Neutrophil (primary cell): Measurements from ENCODE around the gene SORCS2.

Experiments
- H3K27ac ChIP-seq: fragments of 200-600 bp; sonication (generic); 2 replicates; pipeline ENCODE4 v1.5.1; 2016; ENCODE audit warnings: mild to moderate bottlenecking, moderate library complexity
- H3K27me3 ChIP-seq: fragments of 200-600 bp; sonication (generic); 2 replicates; pipeline ENCODE4 v1.6.0; 2016; ENCODE audit warnings: mild to moderate bottlenecking
- H3K36me3 ChIP-seq: fragments of 200-600 bp; sonication (generic); 2 replicates; pipeline ENCODE4 v1.5.1; 2017
- H3K4me1 ChIP-seq, 2 experiments: fragments of 200-600 bp in 1 of 2; sonication (generic) in 1 of 2; 1 replicate in 1 of 2; 2 replicates in 1 of 2; pipeline versions ENCODE4 v1.5.1 to v1.6.1; 2013 to 2016; ENCODE audit warnings: low read depth in 1 of 2, low read length in 1 of 2, mild to moderate bottlenecking in 1 of 2, moderate library complexity in 1 of 2; ENCODE audit not compliant: control insufficient read depth in 1 of 2, insufficient read depth in 1 of 2
- H3K4me3 ChIP-seq, 2 experiments: fragments of 200-600 bp in 1 of 2; sonication (generic) in 1 of 2; 1 replicate in 1 of 2; 2 replicates in 1 of 2; pipeline ENCODE4 v1.5.1; 2013 to 2016; ENCODE audit warnings: low read depth in 1 of 2, low read length in 1 of 2, mild to moderate bottlenecking in 1 of 2, moderate library complexity in 1 of 2
- H3K9me3 ChIP-seq: fragments of 200-600 bp; sonication (generic); 2 replicates; pipeline ENCODE4 v1.5.1; 2016
- CTCF ChIP-seq: fragments of 200-600 bp; sonication (generic); IDR thresholded peaks from 2 replicates; pipeline ENCODE4 v1.5.1; 2016; ENCODE audit warnings: antibody characterized with exemption

SORCS2 gene

GRCh38 chr4:7415927-7416686 is 223.8 kb downstream of the SORCS2 start:
- TF ChIP-seq CTCF, result no peak
- Histone ChIP-seq H3K27ac (no peak overlapping the region), H3K4me3 (no peak overlapping the region), H3K36me3 (no peaks in the 10 kb centered on the region), H3K4me1 (no peaks in the 10 kb centered on the region), H3K9me3 (no peaks in the 10 kb centered on the region), H3K27me3 (peaks cover 38% of the 10 kb centered on the region)

- Histone ChIP-seq H3K27me3 (peaks cover 38% of the 10 kb centered on the region), H3K9me3 (no peaks in the 10 kb centered on the region), H3K4me3 (no peak overlapping the region), H3K4me1 (no peaks in the 10 kb centered on the region), H3K36me3 (no peaks in the 10 kb centered on the region), H3K27ac (no peak overlapping the region)
- no peak for TF ChIP-seq CTCF
Observed at GRCh38 chr4:7416745-7417432, 224.6 kb downstream of the SORCS2 start.

- no peaks in the 10 kb centered on the region for H3K36me3 ChIP-seq
- H3K4me1 ChIP-seq, result no peaks in the 10 kb centered on the region
- TF ChIP-seq CTCF, result no peak
- no peak overlapping the region for H3K27ac ChIP-seq
- H3K9me3 ChIP-seq, result no peaks in the 10 kb centered on the region
- H3K27me3 ChIP-seq, result peaks cover 34% of the 10 kb centered on the region
- H3K4me3 ChIP-seq, result no peak overlapping the region
Observed at GRCh38 chr4:7417639-7418038, 225.3 kb downstream of the SORCS2 start.

- Histone ChIP-seq H3K27me3 (peaks cover 32% of the 10 kb centered on the region), H3K4me1 (no peaks in the 10 kb centered on the region), H3K9me3 (no peaks in the 10 kb centered on the region), H3K36me3 (no peaks in the 10 kb centered on the region), H3K27ac (no peak overlapping the region), H3K4me3 (no peak overlapping the region)
- TF ChIP-seq CTCF, result no peak
Observed at GRCh38 chr4:7418131-7418943, 226.0 kb downstream of the SORCS2 start.

- no peak for TF ChIP-seq CTCF
- peaks cover 17% of the 10 kb centered on the region for H3K27me3 ChIP-seq
- H3K36me3 ChIP-seq, result no peaks in the 10 kb centered on the region
- no peaks in the 10 kb centered on the region for H3K9me3 ChIP-seq
- H3K4me3 ChIP-seq, result no peak overlapping the region
- no peak overlapping the region for H3K27ac ChIP-seq
- H3K4me1 ChIP-seq, result no peaks in the 10 kb centered on the region
Observed at GRCh38 chr4:7419961-7420660, 227.8 kb downstream of the SORCS2 start.
